ENCODE measurements around the gene CHRM2. TPM values are rescaled to one million over a fixed set of nuclear protein-coding genes. Genes with fewer than 3 reads are reported as not detected.

The CHRM2 gene
- total RNA-seq, 2 experiments from 2014 or later, result not detected

GRCh38 chr7:136969761-136970160 lies 101.3 kb downstream of the CHRM2 start:
- Histone ChIP-seq H3K27ac (ENCODE audit: low read depth in 1 of 2, low read length in 2 of 2) (no peak overlapping the region), H3K9me3 (ENCODE audit: control insufficient read depth in 1 of 2, insufficient read depth in 1 of 2, low read length in 2 of 2) (no peaks in the 10 kb centered on the region), H3K4me3 (ENCODE audit: low read length) (no peak overlapping the region), H3K4me1 (ENCODE audit: insufficient read depth, low read length) (no peaks in the 10 kb centered on the region), H3K27me3 (ENCODE audit: control insufficient read depth in 1 of 2, insufficient read depth in 2 of 2, low read length in 2 of 2) (no peaks in the 10 kb centered on the region), H3K36me3 (ENCODE audit: insufficient read depth, low read length) (no peaks in the 10 kb centered on the region)
- no peaks in the 10 kb centered on the region for H3K36me3 Mint-ChIP-seq (ENCODE audit: low read depth)
- ATAC-seq (ENCODE audit: poor library complexity) (no peak), DNase-seq (no peak)
- ChIA-PET CTCF (no interaction called here), POLR2A (no interaction called here)
- intact Hi-C loops (cut with DNase I, micrococcal nuclease), result no loop called here
- H3K27ac Mint-ChIP-seq, result no peak overlapping the region
- TF ChIP-seq CTCF (IDR thresholded peaks at IDR 0.05), result no peak
- no peaks in the 10 kb centered on the region for H3K4me1 Mint-ChIP-seq (ENCODE audit: low read depth)
- H3K9me3 Mint-ChIP-seq, result peaks cover 11% of the 10 kb centered on the region
- H3K4me3 Mint-ChIP-seq, result no peak overlapping the region
- no peaks in the 10 kb centered on the region for H3K27me3 Mint-ChIP-seq

- ATAC-seq (ENCODE audit: poor library complexity) (no peak), DNase-seq (no peak)
- Mint-ChIP-seq H3K36me3 (ENCODE audit: low read depth) (no peaks in the 10 kb centered on the region), H3K4me3 (no peak overlapping the region), H3K27me3 (no peaks in the 10 kb centered on the region), H3K4me1 (ENCODE audit: low read depth) (no peaks in the 10 kb centered on the region), H3K27ac (no peak overlapping the region), H3K9me3 (peaks cover 14% of the 10 kb centered on the region)
- TF ChIP-seq CTCF (IDR thresholded peaks at IDR 0.05), result no peak
- intact Hi-C loops (cut with DNase I, micrococcal nuclease), result no loop called here
- no peak overlapping the region for H3K27ac ChIP-seq (ENCODE audit: low read depth in 1 of 2, low read length in 2 of 2)
- H3K36me3 ChIP-seq (ENCODE audit: insufficient read depth, low read length), result no peaks in the 10 kb centered on the region
- no peaks in the 10 kb centered on the region for H3K9me3 ChIP-seq (ENCODE audit: control insufficient read depth in 1 of 2, insufficient read depth in 1 of 2, low read length in 2 of 2)
- ChIA-PET CTCF (no interaction called here), POLR2A (no interaction called here)
- no peak overlapping the region for H3K4me3 ChIP-seq (ENCODE audit: low read length)
- no peaks in the 10 kb centered on the region for H3K27me3 ChIP-seq (ENCODE audit: control insufficient read depth in 1 of 2, insufficient read depth in 2 of 2, low read length in 2 of 2)
- no peaks in the 10 kb centered on the region for H3K4me1 ChIP-seq (ENCODE audit: insufficient read depth, low read length)
These were observed 103.3 kb downstream of the CHRM2 start for GRCh38 chr7:136971776-136972175.

- no peak overlapping the region for H3K27ac ChIP-seq (ENCODE audit: low read depth in 1 of 2, low read length in 2 of 2)
- no peaks in the 10 kb centered on the region for H3K27me3 ChIP-seq (ENCODE audit: control insufficient read depth in 1 of 2, insufficient read depth in 2 of 2, low read length in 2 of 2)
- H3K4me1 ChIP-seq (ENCODE audit: insufficient read depth, low read length), result no peaks in the 10 kb centered on the region
- intact Hi-C loops (cut with DNase I, micrococcal nuclease), result no loop called here
- no peak for ATAC-seq (ENCODE audit: poor library complexity)
- H3K4me3 Mint-ChIP-seq, result no peak overlapping the region
- ChIA-PET POLR2A (no interaction called here), CTCF (no interaction called here)
- H3K27ac Mint-ChIP-seq, result no peak overlapping the region
- H3K27me3 Mint-ChIP-seq, result no peaks in the 10 kb centered on the region
- TF ChIP-seq CTCF (IDR thresholded peaks at IDR 0.05), result no peak
- H3K9me3 Mint-ChIP-seq, result peaks cover 15% of the 10 kb centered on the region
- no peaks in the 10 kb centered on the region for H3K4me1 Mint-ChIP-seq (ENCODE audit: low read depth)
- DNase-seq, result no peak
- H3K36me3 Mint-ChIP-seq (ENCODE audit: low read depth), result no peaks in the 10 kb centered on the region
- H3K36me3 ChIP-seq (ENCODE audit: insufficient read depth, low read length), result no peaks in the 10 kb centered on the region
- H3K9me3 ChIP-seq (ENCODE audit: control insufficient read depth in 1 of 2, insufficient read depth in 1 of 2, low read length in 2 of 2), result no peaks in the 10 kb centered on the region
- H3K4me3 ChIP-seq (ENCODE audit: low read length), result no peak overlapping the region
These were observed 108.2 kb downstream of the CHRM2 start for GRCh38 chr7:136976504-136977251.
